Subcutaneous preadipocyte (primary cell): ENCODE results near the gene TFDP3. TPM values are rescaled to one million over a fixed set of nuclear protein-coding genes. Genes with fewer than 3 reads are reported as not detected.

Experiments
- small RNA-seq: library from RNA; depleted of rRNA; stranded (forward); fragments of <200 nt; gene quantifications from one replicate; pipeline ENCODE3, GENCODE V24; 2012
- total RNA-seq: library from RNA; depleted of rRNA; stranded (reverse); fragments of >200 nt; gene quantifications from 2 replicates; pipeline ENCODE4 v1.2.3, GENCODE V29; 2012

TFDP3 gene, protein sequence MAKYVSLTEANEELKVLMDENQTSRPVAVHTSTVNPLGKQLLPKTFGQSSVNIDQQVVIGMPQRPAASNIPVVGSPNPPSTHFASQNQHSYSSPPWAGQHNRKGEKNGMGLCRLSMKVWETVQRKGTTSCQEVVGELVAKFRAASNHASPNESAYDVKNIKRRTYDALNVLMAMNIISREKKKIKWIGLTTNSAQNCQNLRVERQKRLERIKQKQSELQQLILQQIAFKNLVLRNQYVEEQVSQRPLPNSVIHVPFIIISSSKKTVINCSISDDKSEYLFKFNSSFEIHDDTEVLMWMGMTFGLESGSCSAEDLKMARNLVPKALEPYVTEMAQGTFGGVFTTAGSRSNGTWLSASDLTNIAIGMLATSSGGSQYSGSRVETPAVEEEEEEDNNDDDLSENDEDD
- not detected in 2 replicates for total RNA-seq

GRCh38 chrX:133218329-133218728 is at the start of gene TFDP3:
TSS of gene TFDP3 (minus strand) at chrX:133218354. CDS start at chrX:133218259, 95 bp downstream.

Small RNAs within 50 kb of the gene (small RNA-seq; reads per million reads assigned to genes)
- 0.11 reads per million for gene RNU1-115P

Other genes starting within 250 kb of the TFDP3 start
- not detected in 2 replicates for gene USP26, start 121.2 kb downstream of the TFDP3 start, total RNA-seq
- gene GPC4, start 197.1 kb upstream of the TFDP3 start, total RNA-seq: 2.0 and 5.5 TPM in 2 replicates